GM18517 (cell line): ENCODE results near the gene PCDHA5.

ENCODE experiments used
- ATAC-seq: cut with Tn5 transposase; IDR thresholded peaks from one replicate; pipeline ENCODE4 v1.9.1; 2021; ENCODE audit warnings: mild to moderate bottlenecking, moderate library complexity; ENCODE audit not compliant: unreplicated experiment

PCDHA5 gene

DNA sequence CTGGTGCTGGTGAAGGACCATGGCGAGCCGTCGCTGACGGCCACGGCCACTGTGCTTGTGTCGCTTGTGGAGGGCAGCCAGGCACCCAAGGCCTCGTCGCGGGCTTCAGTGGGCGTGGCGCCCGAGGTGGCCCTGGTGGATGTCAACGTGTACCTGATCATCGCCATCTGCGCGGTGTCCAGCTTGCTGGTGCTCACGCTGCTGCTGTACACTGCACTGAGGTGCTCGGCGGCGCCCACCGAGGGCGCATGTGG is 36.5 kb downstream of the PCDHA5 start:
- ATAC-seq, result no peak

DNA sequence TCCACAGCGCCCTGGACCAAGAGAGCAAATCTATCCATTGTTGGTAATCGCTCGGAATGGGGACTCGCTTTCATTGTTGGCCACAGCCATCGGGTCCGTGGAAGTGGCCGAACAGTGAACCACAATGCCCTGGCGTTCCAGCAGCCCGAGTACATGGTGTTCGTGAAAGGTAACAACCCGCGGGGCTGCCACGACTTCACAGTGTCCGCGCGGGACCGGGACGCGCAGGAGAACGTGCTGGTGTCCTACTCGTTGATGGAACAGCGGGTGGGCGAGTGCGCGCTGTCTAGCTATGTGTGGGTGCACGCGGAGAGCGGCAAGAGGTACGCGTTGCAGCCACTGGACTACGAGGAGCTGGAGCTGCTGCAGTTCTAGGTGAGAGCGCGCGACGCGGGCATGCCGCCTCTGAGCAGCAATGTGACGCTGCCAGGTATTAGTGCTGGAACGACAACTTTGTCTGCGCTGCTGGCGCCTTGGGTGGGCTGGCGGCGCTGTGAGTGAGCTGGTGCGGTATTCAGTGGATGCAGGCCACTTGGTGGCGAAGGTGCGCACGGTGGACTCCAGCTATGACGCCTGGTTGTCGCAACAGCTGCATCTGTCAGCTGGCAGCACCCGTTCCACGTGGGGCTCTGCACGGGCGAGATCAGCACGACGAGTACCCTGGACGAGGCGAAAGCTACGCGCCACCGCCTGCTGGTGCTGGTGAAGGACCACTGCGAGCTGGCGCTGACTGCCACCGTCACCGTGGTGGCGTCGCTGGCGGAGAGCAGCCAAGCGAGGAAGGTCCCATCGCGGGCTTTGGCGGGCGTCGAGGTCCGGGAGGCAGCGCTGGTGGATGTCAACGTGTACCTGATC is 41.3 kb downstream of the PCDHA5 start:
- no peak for ATAC-seq

GRCh38 chr5:140868721-140869554 is 47.5 kb downstream of the PCDHA5 start, which contains the start of gene PCDHA11:
PCDHA11 (plus strand) TSS chr5:140868957; CDS start chr5:140869104, 147 bp downstream.
- ATAC-seq, result no peak

GRCh38 chr5:140869555-140869886 is 48.1 kb downstream of the PCDHA5 start:
- ATAC-seq, result no peak

DNA sequence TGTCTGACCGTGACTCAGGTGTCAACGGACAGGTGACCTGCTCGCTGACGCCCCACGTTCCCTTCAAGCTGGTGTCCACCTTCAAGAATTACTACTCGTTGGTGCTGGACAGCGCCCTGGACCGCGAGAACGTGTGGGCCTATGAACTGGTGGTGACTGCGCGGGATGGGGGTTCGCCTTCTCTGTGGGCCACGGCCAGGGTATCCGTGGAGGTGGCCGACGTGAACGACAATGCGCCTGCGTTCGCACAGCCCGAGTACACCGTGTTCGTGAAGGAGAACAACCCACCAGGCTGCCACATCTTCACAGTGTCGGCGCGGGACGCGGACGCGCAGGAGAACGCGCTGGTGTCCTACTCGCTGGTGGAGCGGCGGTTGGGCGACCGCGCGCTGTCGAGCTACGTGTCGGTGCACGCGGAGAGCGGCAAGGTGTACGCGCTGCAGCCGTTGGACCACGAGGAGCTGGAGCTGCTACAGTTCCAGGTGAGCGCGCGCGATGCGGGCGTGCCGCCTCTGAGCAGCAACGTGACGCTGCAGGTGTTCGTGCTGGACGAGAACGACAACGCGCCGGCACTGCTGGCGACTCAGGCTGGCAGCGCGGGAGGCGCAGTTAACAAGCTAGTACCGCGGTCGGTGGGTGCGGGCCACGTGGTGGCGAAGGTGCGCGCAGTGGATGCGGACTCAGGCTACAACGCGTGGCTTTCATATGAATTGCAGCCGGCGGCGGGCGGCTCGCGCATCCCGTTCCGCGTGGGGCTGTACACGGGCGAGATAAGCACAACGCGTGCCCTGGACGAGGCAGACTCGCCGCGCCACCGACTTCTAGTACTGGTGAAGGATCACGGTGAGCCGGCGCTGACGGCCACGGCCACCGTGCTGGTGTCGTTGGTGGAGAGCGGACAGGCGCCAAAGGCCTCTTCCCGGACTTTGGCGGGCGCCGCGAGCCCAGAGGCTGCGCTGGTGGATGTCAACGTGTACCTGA is 49.1 kb downstream of the PCDHA5 start:
- no peak for ATAC-seq
